HUES6 (cell line): ENCODE data around the gene ANKRD11.
"Not testable (repeated sequence)": the region's sequence is repeated elsewhere in the genome, so short reads cannot be mapped to it uniquely, and the experiment has no call there.

Source experiments
- H3K27ac ChIP-seq: 2 replicates; pipeline ENCODE4 v1.7.0; 2013; ENCODE audit warnings: low read depth, mild to moderate bottlenecking, low read length, inconsistent platforms
- H3K27me3 ChIP-seq: 2 replicates; pipeline ENCODE4 v1.6.1; 2013; ENCODE audit warnings: low read length; ENCODE audit not compliant: control insufficient read depth, insufficient read depth
- H3K36me3 ChIP-seq: 2 replicates; pipeline ENCODE4 v1.6.1; 2013; ENCODE audit warnings: low read length; ENCODE audit not compliant: control insufficient read depth, insufficient read depth
- H3K4me1 ChIP-seq: 2 replicates; pipeline ENCODE4 v1.6.1; 2013; ENCODE audit warnings: low read length; ENCODE audit not compliant: control insufficient read depth, insufficient read depth
- H3K4me3 ChIP-seq: 2 replicates; pipeline ENCODE4 v1.5.1; 2013; ENCODE audit warnings: low read depth, low read length
- H3K9ac ChIP-seq: one replicate; pipeline ENCODE4 v1.6.1; 2013; ENCODE audit warnings: mild to moderate bottlenecking, low read length
- H3K9me3 ChIP-seq: 2 replicates; pipeline ENCODE4 v1.6.1; 2013; ENCODE audit warnings: low read depth, low read length; ENCODE audit not compliant: control insufficient read depth, insufficient read depth

ANKRD11 gene

GRCh38 chr16:89392881-89393737, 97.3 kb downstream of the ANKRD11 start:
- no peak overlapping the region for H3K9ac ChIP-seq
- no peak overlapping the region for H3K4me3 ChIP-seq
- H3K9me3 ChIP-seq = no peaks in the 10 kb centered on the region
- H3K36me3 ChIP-seq = no peaks in the 10 kb centered on the region
- H3K4me1 ChIP-seq = peaks cover 49% of the 10 kb centered on the region
- H3K27me3 ChIP-seq = no peaks in the 10 kb centered on the region
- H3K27ac ChIP-seq = peak overlapping the region; percentile 14; the same call in 1 of the 2 replicates

GRCh38 chr16:89390224-89390583, 100.2 kb downstream of the ANKRD11 start:
- H3K9me3 ChIP-seq, H3K27me3 ChIP-seq, H3K36me3 ChIP-seq, H3K4me3 ChIP-seq, H3K27ac ChIP-seq, H3K9ac ChIP-seq: not testable (repeated sequence)
- H3K4me1 ChIP-seq = peaks cover 38% of the 10 kb centered on the region

DNA sequence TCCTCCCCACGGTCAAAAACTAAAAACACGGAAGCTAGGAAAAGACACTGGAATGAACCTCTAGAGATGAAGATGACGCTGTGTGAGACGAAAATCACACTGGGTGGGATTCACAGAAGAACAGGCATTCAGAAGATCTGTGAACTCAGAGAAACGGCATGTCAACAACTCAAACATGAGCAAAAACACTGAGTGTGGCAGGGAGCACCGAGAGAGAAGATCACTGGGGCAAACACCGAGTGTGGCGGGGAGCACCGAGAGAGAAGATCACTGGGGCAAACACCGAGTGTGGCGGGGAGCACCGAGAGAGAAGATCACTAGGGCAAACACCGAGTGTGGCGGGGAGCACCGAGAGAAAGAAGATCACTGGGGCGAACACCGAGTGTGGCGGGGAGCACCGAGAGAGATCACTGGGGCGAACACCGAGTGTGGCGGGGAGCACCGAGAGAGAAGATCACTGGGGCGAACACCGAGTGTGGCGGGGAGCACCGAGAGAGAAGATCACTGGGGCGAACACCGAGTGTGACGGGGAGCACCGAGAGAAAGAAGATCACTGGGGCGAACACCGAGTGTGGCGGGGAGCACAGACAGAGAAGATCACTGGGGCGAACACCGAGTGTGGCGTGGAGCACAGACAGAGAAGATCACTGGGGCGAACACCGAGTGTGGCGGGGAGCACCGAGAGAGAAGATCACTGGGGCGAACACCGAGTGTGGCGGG, 100.7 kb downstream of the ANKRD11 start:
- not testable (repeated sequence) for H3K9me3 ChIP-seq, H3K27me3 ChIP-seq, H3K36me3 ChIP-seq, H3K4me3 ChIP-seq, H3K9ac ChIP-seq, H3K27ac ChIP-seq
- peaks cover 32% of the 10 kb centered on the region for H3K4me1 ChIP-seq

- Histone ChIP-seq H3K4me3 (no peak overlapping the region), H3K27me3 (no peaks in the 10 kb centered on the region), H3K4me1 (peaks cover 35% of the 10 kb centered on the region), H3K27ac (no peak overlapping the region), H3K9me3 (no peaks in the 10 kb centered on the region), H3K9ac (no peak overlapping the region), H3K36me3 (no peaks in the 10 kb centered on the region)
These were observed 101.8 kb downstream of the ANKRD11 start for GRCh38 chr16:89388536-89388935.

GRCh38 chr16:89386306-89387185, 103.8 kb downstream of the ANKRD11 start:
- H3K4me1 ChIP-seq = peaks cover 32% of the 10 kb centered on the region
- H3K27me3 ChIP-seq = no peaks in the 10 kb centered on the region
- H3K4me3 ChIP-seq = no peak overlapping the region
- H3K9ac ChIP-seq = no peak overlapping the region
- no peaks in the 10 kb centered on the region for H3K36me3 ChIP-seq
- no peak overlapping the region for H3K27ac ChIP-seq
- no peaks in the 10 kb centered on the region for H3K9me3 ChIP-seq

- Histone ChIP-seq H3K27ac (no peak overlapping the region), H3K27me3 (no peaks in the 10 kb centered on the region), H3K4me1 (peaks cover 33% of the 10 kb centered on the region), H3K9me3 (no peaks in the 10 kb centered on the region), H3K36me3 (no peaks in the 10 kb centered on the region), H3K4me3 (no peak overlapping the region), H3K9ac (no peak overlapping the region)
These were observed 104.6 kb downstream of the ANKRD11 start for GRCh38 chr16:89385712-89386111.

GRCh38 chr16:89384282-89384681, 106.1 kb downstream of the ANKRD11 start:
- Histone ChIP-seq H3K27ac (no peak overlapping the region), H3K9ac (no peak overlapping the region), H3K27me3 (no peaks in the 10 kb centered on the region), H3K4me3 (no peak overlapping the region), H3K4me1 (peaks cover 39% of the 10 kb centered on the region), H3K36me3 (no peaks in the 10 kb centered on the region), H3K9me3 (no peaks in the 10 kb centered on the region)

DNA sequence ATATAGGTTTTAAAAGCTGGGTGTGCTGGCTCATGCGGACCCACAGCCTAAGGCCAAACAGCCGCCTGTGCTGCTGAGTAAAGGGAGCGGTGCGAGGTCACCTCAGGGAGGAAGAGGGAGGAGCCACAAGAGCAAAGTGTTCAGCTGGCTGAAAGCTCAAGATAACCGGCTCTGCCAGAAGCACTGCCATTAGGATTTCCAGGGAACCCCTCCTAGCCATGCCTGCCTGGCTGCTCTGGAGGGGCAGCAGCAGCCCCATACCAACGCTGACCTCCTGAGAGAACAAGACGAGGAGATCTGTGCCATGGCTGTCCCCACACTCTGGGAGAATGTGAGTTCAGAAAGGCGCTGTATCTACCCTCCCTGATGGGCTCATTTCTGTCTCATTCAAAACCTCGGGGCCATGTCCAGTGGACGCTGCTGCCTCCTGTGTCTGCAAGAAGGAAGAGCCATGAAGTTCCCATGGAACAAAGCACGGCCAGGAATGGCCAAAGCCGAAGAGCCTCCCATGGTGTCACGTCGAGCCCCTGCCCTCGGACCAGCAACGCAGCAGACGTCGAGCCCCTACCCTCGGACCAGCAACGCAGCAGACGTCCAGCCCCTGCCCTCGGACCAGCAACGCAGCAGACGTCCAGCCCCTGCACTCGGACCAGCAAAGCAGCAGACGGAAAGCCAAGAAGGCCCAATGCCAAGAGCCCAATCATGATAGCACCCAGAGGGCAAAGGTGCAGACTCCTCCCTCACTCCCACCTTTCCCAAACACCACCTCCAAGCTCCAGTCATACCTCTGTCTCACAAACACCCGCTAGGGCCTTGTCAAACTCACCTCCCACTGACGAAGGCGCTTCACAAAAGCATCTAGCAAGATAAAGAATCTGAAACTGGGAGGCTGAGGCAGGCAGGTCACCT, 107.0 kb downstream of the ANKRD11 start:
- Histone ChIP-seq H3K9ac (no peak overlapping the region), H3K36me3 (no peaks in the 10 kb centered on the region), H3K27ac (no peak overlapping the region), H3K9me3 (no peaks in the 10 kb centered on the region), H3K27me3 (no peaks in the 10 kb centered on the region), H3K4me1 (peaks cover 38% of the 10 kb centered on the region), H3K4me3 (no peak overlapping the region)

GRCh38 chr16:89382555-89382954, 107.8 kb downstream of the ANKRD11 start:
- not testable (repeated sequence) for H3K9ac ChIP-seq, H3K9me3 ChIP-seq, H3K27ac ChIP-seq, H3K4me3 ChIP-seq, H3K36me3 ChIP-seq, H3K27me3 ChIP-seq
- H3K4me1 ChIP-seq = peaks cover 38% of the 10 kb centered on the region

- H3K36me3 ChIP-seq = no peaks in the 10 kb centered on the region
- H3K4me1 ChIP-seq = peaks cover 38% of the 10 kb centered on the region
- H3K9me3 ChIP-seq = no peaks in the 10 kb centered on the region
- H3K9ac ChIP-seq = no peak overlapping the region
- H3K27me3 ChIP-seq = no peaks in the 10 kb centered on the region
- no peak overlapping the region for H3K4me3 ChIP-seq
- no peak overlapping the region for H3K27ac ChIP-seq
These were observed 108.6 kb downstream of the ANKRD11 start for GRCh38 chr16:89381788-89382187.
